H7 (cell line): Measurements from ENCODE around the gene PTMA. TPM values are rescaled to one million over a fixed set of nuclear protein-coding genes. Genes with fewer than 3 reads are reported as not detected.
A peak's percentile ranks its signal among the peaks of the same experiment; 100 is the strongest.
"Not testable (repeated sequence)": the region's sequence is repeated elsewhere in the genome, so short reads cannot be mapped to it uniquely, and the experiment has no call there.

Experiments used
- DNase-seq: peaks from one replicate; pipeline ENCODE4 v3.0.0; 2012
- H3K27me3 ChIP-seq: 2 replicates; pipeline ENCODE4 v1.6.0; 2011; ENCODE audit warnings: mild to moderate bottlenecking, low read length; ENCODE audit not compliant: control insufficient read depth, insufficient read depth
- H3K36me3 ChIP-seq: replicated peaks from 2 replicates; pipeline ENCODE4 v1.5.1; 2011; ENCODE audit warnings: low read length; ENCODE audit not compliant: control insufficient read depth, insufficient read depth
- H3K4me3 ChIP-seq: 2 replicates; pipeline ENCODE4 v1.5.1; 2011; ENCODE audit warnings: low read depth, mild to moderate bottlenecking, control low read depth, low read length, moderate library complexity; ENCODE audit not compliant: insufficient read depth
- total RNA-seq: library from RNA; depleted of rRNA; stranded (reverse); fragments of >200 nt; shearing (Covaris generic); gene quantifications from 2 replicates; pipeline ENCODE4 v1.2.3, GENCODE V29; 2014

Gene PTMA
- total RNA-seq, 1 experiment from 2014 or later: 2,153 TPM

- Histone ChIP-seq H3K27me3 (no peaks in the 10 kb centered on the region), H3K36me3 (no peaks in the 10 kb centered on the region; the same call in none of the 2 replicates), H3K4me3 (no peak overlapping the region)
- DNase-seq: peak; percentile 57
Measured at GRCh38 chr2:231701456-231702373, 6.6 kb upstream of the PTMA start.

GRCh38 chr2:231704017-231704416 lies 4.3 kb upstream of the PTMA start:
- Histone ChIP-seq H3K4me3 (no peak overlapping the region), H3K36me3 (no peaks in the 10 kb centered on the region; the same call in 1 of the 2 replicates), H3K27me3 (no peaks in the 10 kb centered on the region)
- DNase-seq: no peak

- H3K4me3 ChIP-seq: peak overlapping the region; percentile 99
- DNase-seq: peak; percentile 97
Measured at GRCh38 chr2:231706731-231707624, 1.3 kb upstream of the PTMA start.

GRCh38 chr2:231707625-231707926 lies 749 bp upstream of the PTMA start:
- peak overlapping the region; percentile 99 for H3K4me3 ChIP-seq
- peaks cover 16% of the 10 kb centered on the region for H3K36me3 ChIP-seq
- DNase-seq: no peak
- H3K27me3 ChIP-seq: no peaks in the 10 kb centered on the region

More at GRCh38 chr2:231706731-231707624, 1.3 kb upstream of the PTMA start:
- H3K36me3 ChIP-seq: peaks cover 11% of the 10 kb centered on the region
- H3K27me3 ChIP-seq: no peaks in the 10 kb centered on the region

- peak; percentile 61 for DNase-seq
- H3K27me3 ChIP-seq: no peaks in the 10 kb centered on the region
- peak overlapping the region; percentile 99 for H3K4me3 ChIP-seq
- H3K36me3 ChIP-seq: peaks cover 18% of the 10 kb centered on the region
Measured at GRCh38 chr2:231708773-231709635, 679 bp downstream of the PTMA start.

GRCh38 chr2:231709636-231709980 lies 1.3 kb downstream of the PTMA start:
- Histone ChIP-seq H3K36me3 (peaks cover 18% of the 10 kb centered on the region), H3K27me3 (no peaks in the 10 kb centered on the region), H3K4me3 (peak overlapping the region; percentile 99)
- DNase-seq: no peak

- H3K4me3 ChIP-seq: peak overlapping the region; percentile 99
- H3K36me3 ChIP-seq: peaks cover 18% of the 10 kb centered on the region
- DNase-seq: peak; percentile 97
Measured at GRCh38 chr2:231709981-231710798, 1.9 kb downstream of the PTMA start.

GRCh38 chr2:231710799-231711676 lies 2.7 kb downstream of the PTMA start:
- Histone ChIP-seq H3K4me3 (peak overlapping the region; percentile 99), H3K27me3 (no peaks in the 10 kb centered on the region), H3K36me3 (peaks cover 18% of the 10 kb centered on the region)
- DNase-seq: peak; percentile 69

More at GRCh38 chr2:231709981-231710798, 1.9 kb downstream of the PTMA start:
- H3K27me3 ChIP-seq: no peaks in the 10 kb centered on the region

- H3K36me3 ChIP-seq: peaks cover 18% of the 10 kb centered on the region
- H3K27me3 ChIP-seq: no peaks in the 10 kb centered on the region
- DNase-seq: peak; percentile 44
- peak overlapping the region; percentile 99 for H3K4me3 ChIP-seq
Measured at GRCh38 chr2:231711677-231712450, 3.5 kb downstream of the PTMA start.

- DNase-seq: peak; percentile 50
- H3K36me3 ChIP-seq: peaks cover 18% of the 10 kb centered on the region
- H3K27me3 ChIP-seq, H3K4me3 ChIP-seq: not testable (repeated sequence)
Measured at GRCh38 chr2:231712451-231713021, 4.2 kb downstream of the PTMA start.

GRCh38 chr2:231713406-231713729 lies 5.0 kb downstream of the PTMA start:
- H3K36me3 ChIP-seq: peaks cover 18% of the 10 kb centered on the region
- not testable (repeated sequence) for H3K4me3 ChIP-seq, H3K27me3 ChIP-seq, DNase-seq
